Subcutaneous adipose tissue (tissue), 4 donors: Measurements from ENCODE around the gene BORCS5. TPM values are rescaled to one million over a fixed set of nuclear protein-coding genes. Genes with fewer than 3 reads are reported as not detected.

Experiments
- total RNA-seq, 4 donors: library from RNA; depleted of rRNA; stranded (reverse); fragments of >200 nt; gene quantifications; one replicate each; pipeline ENCODE4 v1.1.0, GENCODE V29; 2016
- TF ChIP-seq, protein P1 (sequence below): fragments of 450-650 bp; IDR thresholded peaks from one replicate; pipeline ENCODE4 v1.5.1; 2016; ENCODE audit warnings: low read depth, mild to moderate bottlenecking, control low read depth, antibody characterized with exemption, moderate library complexity

BORCS5 gene
- total RNA-seq, 4 donors from 2014 or later, result 9.8 to 21.4 (median 14.6) TPM

- TF ChIP-seq, protein P1, sequence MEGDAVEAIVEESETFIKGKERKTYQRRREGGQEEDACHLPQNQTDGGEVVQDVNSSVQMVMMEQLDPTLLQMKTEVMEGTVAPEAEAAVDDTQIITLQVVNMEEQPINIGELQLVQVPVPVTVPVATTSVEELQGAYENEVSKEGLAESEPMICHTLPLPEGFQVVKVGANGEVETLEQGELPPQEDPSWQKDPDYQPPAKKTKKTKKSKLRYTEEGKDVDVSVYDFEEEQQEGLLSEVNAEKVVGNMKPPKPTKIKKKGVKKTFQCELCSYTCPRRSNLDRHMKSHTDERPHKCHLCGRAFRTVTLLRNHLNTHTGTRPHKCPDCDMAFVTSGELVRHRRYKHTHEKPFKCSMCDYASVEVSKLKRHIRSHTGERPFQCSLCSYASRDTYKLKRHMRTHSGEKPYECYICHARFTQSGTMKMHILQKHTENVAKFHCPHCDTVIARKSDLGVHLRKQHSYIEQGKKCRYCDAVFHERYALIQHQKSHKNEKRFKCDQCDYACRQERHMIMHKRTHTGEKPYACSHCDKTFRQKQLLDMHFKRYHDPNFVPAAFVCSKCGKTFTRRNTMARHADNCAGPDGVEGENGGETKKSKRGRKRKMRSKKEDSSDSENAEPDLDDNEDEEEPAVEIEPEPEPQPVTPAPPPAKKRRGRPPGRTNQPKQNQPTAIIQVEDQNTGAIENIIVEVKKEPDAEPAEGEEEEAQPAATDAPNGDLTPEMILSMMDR, result no peak
These were observed 42.3 kb downstream of the BORCS5 start for GRCh38 chr12:12399161-12399560.

DNA sequence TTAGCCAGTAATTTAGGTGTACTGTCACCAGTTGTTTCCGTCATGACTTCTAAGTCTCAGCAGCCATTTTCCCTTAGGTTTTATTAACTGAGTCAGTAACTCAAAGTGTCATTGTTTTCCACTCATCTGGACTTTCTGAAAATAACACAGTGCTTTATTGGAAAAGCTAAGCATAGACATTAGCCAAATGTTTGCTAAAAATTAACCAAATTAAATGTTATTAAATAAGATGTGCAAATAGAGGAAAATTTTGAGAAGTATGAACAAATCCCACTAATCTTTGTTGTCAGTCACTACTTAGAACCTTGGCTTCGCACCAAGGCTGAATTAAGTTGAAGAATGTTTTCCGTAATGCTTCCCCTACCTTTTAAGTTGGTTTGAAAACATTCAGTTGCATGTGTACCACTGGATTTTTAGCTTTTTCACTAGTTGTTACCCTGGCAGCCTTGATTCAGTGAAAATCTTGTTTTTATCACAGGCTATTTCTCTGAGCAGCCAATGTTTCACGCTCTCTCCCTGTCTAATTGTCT lies 43.0 kb downstream of the BORCS5 start:
- TF ChIP-seq, protein P1, result no peak

DNA sequence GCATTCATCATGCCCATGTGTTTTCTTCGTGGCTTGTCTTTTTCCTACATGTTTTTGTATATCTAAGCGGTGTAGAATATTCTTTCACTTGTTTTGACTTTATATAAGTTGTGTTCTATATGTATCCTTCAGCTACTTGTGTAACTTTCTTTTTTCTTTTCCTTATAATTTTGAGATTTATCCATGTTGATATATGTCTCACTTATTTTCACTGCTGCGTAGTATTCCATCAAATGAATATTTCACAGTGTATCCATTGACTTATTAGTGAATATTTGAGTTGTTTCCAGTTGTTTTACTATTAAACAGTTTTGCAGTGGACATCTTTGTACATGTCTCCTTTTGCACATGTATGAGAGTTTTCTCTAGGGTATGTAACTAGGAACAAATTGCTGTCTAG lies 43.9 kb downstream of the BORCS5 start:
- TF ChIP-seq, protein P1, result no peak

DNA sequence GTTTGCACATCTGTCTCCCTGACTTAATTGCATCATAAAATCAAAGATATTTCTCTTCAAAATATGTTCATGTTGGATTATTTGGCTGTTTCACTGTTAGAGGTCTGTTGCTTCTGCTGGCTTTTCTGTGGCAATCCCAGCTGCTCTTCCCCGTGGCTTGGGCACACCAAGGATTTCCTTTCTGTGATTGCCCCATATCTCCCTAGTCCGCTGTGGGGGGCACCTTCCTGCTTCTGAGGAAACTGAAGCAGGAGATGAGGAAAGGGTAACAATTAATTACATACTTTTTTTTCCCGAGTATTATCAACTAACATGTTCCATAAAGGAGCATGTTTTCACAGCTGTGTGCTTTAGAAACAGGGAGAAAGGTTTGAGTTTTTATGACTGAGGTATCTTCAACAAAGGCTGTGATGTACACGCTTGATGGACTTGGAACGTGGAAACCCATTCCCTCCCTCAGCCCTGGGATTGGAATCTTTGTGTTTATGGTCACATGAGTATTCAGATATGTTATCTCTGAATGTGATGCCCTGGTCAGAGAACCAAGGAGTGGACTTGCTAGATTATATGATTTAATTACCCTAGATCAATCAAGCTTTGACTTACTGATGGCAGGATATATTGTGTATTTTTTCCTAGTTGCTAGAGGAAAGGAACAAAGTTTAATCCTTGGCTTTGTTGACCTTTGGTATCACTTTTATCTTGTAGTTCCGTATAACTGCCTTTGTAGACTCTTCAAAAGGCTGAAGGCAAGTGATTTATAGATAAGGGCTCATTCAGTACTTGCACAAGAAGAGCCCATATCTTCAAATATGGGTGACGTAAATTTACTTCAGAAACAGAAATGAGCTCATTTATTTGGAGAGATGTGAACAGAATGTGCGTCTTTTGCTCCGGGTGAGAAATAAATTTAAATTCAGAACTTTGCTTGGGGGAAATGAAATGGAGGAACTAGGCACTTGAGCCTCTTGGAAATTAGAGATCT lies 46.7 kb downstream of the BORCS5 start:
- TF ChIP-seq, protein P1, result no peak

- TF ChIP-seq, protein P1, result no peak
These were observed 47.4 kb downstream of the BORCS5 start for GRCh38 chr12:12404297-12404696.

DNA sequence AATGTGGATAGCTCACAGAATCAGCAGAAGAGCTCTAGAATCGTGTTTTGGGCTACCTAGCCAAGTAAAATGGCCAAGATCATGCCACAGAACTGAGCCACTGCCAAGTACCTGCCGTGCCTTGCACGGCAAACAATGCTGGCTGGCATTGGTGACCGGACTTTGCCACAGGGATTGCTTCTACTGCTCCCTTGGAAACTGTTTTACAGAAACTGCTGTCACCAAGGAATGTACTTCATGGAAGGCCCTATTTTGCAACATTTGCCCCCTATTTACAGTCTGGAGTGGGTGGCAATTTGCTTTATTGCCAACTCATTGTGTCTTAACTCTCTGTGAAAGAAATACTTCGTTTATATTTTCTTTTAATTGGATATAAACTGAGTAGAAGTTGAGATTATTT lies 49.0 kb downstream of the BORCS5 start:
- TF ChIP-seq, protein P1, result no peak

DNA sequence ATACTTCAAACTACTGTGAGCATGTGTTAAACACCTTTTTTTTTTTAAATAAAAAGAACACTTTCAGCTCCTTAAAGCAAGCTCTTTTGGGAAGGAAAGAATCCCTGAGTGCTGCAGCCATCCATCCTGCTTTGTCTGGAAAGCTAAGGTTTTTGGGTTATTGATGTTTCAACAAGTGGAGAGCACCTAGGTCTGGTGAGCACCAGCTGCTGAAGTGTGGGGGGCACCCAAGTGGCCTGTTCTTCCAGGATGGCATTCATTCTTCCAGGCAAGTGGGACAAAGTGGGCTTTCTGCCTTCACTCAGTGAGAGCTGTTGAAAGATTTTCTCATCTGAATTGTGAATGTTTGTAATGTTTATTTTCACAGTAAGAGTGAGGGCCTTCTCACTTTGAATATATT lies 49.9 kb downstream of the BORCS5 start:
- TF ChIP-seq, protein P1, result no peak
